ENCODE data around the gene SYN1.

SYN1 gene

DNA sequence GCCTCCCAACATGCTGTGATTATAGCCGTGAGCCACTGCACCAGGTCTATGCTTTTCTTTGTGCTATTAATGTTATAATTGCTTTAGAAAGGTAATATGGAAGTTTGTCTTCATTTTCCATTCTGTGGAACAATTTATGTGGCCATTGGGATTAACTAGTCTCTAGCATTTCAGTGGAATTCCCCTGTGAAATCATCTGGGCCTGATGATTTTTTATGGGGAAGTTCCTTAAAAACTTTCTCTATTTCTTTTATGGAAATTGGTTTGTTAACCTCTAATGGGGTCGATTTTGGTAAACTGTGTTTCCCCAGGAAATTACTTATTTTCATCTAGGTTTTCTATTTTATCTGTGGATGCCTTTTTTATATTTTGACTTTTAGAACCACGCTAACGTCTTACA is 26.1 kb downstream of the SYN1 start:
- DNase-seq: no peak

DNA sequence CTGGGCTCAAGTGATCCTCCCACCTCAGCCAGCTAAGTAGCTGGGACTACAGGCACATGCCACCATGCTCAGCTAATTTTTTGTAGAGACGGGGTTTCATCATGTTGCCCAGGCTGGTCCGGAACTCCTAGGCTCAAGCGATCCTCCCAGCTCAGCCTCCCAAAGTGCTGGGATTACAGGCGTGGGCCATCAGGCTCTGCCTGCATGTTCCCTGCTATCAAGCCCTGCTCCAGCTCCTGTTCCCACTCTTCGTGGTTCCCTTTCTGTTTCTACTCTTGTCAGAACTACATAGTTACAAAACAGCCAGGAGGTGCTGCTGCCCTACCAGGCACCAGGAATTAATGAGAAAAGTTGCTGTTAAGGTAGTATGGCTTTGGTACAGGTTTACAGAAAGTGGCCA is 28.7 kb downstream of the SYN1 start:
- no peak for DNase-seq

DNA sequence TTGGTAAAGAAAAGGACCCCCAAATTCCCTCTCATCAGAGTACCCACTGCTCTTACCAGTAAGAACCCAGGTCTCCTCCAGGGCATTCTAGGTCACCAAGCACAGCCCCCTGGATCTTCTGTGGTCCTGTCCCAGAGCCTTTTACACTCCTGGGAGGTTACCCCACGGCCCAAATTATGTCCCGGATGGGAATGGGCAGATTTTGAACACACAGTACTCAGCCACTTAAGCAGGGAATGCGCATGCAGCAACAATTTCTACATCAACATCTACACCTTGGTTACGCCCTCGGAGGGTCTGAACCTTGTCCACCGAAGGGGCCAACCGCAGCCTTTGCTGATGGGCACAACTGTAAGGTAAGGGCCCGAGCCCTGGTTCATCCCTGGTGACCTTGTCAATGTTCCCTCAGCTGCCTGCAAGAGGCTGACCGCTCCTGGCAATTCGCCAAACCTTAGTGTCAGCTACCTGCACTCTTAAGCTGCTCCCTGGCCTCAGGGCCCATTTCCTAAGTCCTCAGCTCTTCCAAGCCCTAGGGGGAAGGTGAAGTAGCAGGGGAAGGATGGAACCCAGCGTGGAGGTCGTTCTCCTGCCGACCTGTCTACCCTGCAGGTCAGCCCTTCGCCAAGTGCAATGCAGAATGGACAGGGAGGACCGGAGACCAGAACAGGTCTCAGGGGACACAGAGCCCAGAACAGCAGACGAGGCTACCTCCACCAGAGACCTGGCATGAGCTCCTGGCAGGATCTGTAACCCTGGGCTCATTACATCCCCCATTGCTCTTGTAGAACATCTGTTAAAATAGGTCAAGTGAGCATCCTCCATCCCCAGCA is 31.5 kb downstream of the SYN1 start:
- no peak for DNase-seq

DNA sequence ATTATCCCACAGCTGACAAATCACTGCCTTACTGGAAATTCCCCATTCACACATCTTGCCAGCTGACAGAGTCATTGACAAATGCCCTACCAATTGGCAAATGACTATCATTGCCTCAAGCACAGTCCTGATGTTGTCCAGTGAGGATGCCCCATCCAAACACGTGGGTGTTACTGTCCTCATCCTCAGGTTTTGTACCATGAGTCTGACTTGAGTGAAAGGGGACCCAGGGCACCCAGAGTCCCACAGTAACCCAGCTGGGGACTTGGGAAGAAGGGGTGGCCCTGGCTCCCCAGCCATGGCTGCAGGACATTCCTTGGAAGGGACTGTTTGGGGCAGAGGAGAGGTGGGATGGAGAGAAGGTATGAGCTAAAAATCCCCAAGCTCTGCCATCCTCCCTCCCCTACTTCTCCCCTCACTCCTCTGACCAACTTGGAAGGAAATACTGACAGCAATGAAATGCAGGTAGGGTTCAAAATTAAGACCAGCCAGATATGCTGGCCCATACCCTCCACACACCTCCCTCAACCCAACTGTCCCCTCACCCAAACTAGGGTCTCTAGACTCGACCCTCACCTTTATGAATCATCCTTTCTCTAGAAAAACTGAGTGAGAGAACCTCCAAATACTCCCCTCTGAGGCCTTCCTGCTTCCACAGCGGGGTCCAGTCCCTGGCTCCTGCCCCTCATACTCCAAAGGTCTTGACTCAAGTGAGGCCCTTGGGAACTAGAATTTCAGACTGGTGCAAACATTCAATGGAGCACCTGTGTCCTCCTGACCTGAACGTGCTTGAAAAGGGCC is 32.4 kb downstream of the SYN1 start:
- no peak for DNase-seq

DNA sequence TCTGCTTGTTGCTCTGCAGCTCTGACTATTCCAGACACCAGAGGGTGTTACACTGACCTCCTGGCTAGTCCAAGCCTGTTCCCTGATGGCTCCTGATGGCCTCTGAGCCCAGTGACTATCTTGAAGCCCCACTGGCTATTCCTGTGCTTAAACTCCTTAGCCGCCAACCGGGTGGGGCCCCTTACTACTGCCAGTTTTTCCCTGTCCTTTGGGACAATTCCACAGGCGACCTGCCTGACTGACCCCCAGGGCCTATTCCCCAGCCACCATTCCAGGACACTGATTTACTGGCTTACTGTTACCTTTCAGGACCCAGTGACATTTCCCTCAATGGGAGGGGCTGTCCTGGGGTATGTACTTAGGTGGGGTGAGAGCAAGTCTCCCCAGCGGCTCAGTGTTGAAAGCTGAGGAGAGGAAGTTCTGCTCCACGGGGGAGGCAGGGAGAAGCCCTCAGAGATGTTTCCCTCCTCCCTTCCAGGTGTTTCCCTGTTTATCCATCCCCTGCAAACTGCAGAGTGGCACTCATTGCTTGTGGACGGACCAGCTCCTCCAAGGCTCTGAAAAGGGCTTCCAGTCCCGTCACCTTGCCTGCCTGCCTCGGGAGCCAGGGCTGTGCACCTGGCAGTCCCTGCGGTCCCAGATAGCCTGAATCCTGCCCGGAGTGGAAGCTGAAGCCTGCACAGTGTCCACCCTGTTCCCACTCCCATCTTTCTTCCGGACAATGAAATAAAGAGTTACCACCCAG is 33.4 kb downstream of the SYN1 start:
- no peak for DNase-seq

DNA sequence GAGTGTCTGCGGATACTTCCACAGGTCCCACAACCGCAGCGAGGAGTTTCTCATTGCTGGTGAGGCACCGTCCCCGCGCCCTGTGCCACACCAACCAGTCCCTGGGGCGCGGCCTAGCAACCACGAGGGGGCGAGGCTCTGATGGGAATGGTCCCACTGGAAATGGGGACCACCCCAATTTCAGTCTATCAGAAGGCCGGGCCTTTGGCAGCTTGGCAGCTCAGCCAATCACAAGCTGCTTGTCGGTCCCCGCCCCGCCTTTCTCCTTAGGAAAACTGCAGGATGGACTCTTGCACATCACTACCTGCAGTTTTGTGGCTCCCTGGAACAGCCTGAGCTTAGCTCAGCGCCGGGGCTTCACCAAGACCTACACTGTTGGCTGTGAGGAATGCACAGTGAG is 34.4 kb downstream of the SYN1 start:
- DNase-seq: no peak

DNA sequence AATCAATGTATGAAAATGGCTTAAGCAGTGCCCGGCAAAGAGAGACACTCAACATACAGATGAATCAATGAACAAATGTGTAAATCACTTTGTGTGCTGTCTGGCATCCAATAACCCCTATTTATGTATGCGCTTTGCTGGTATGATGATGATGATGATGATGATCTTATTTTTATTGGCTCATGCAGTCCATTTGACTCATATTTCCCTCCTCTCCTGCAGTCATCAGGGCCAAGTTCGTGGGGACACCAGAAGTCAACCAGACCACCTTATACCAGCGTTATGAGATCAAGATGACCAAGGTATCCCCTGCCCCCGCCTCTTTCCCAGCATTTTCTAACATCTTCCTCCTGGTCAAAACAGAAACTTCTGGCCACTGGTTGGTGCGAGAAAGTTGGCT is 34.9 kb downstream of the SYN1 start:
- DNase-seq: no peak

DNA sequence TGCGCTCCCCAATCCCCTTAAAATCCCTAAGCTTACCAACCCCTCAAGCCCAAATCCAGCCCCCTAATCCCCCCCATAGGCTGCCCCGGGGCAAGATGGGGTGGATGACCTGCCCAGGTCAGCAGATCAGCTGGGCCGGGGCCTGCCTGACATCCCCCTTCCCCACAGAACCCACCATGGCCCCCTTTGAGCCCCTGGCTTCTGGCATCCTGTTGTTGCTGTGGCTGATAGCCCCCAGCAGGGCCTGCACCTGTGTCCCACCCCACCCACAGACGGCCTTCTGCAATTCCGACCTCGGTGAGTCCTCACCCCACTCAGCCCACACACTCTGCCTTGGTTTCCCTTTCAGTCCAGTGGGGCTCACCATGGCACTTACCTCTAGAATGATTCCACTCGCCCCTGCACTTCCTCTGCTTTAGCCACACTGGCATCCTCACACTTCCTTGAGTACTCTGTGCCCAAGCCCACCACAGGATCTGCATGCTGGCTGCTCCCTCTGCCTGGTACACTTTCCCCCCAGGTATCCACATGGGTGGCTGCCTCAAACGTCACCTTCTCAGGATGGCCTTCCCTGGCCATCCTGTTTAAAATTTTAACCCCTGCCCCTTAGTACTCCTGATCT is 36.3 kb downstream of the SYN1 start:
- no peak for DNase-seq

DNA sequence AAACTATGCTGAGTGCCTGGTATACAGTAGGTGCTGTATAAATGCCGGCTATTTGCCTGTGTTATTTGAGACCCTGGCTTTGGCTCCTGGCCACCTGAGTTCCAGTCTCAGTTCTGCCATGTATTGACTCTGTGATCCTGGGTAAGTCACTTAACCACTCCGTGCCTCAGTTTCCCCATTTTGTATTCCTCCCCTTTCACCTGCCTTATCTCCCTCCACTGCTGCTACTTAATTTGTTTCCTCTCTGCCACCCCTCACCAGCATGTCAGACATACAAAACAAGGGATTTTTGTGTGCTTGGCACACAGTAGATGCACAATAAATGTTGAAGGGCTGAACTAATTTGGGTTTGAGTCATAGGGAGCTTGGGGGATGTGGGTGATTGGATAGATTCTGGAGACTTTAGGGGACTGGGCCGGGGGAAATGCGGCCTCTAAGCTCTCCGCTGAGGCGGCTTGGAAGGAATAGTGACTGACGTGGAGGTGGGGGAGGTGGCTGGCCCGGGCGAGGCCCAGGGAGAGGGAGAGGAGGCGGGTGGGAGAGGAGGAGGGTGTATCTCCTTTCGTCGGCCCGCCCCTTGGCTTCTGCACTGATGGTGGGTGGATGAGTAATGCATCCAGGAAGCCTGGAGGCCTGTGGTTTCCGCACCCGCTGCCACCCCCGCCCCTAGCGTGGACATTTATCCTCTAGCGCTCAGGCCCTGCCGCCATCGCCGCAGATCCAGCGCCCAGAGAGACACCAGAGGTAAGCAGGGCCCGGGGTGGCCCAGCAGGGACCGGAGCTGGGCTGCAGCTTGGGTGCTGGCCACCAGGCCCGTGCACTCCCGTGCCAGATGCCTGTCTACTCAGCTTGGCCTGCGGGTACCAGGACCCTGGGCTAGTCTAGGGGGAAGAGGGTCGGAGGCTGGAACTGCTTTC is 37.7 kb downstream of the SYN1 start, which contains the start of gene TIMP1:
Gene TIMP1, plus strand, starts transcription at position 706 of the 917 bp plus-strand sequence. CDS start 980 bp downstream, outside the sequence.
- no peak for DNase-seq

DNA sequence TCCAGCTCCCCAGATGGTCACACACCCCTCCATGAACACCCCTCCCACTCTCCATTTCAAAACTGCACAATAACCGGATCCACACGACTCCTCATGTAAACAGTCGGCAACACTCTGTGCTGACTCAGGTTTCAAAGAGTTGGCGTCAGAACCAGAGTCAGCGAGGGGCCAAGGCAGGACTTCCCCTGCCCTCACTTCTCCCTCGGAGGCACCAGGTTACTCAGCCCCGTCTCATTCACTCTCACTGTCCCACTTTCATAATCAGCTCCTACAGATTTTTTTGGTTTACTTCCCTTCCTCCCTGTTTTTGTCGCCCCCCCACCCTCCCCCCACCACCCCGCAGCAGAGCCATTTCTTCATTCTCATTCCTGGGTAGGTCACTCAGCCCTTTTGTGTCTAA is 40.1 kb downstream of the SYN1 start:
- no peak for DNase-seq

DNA sequence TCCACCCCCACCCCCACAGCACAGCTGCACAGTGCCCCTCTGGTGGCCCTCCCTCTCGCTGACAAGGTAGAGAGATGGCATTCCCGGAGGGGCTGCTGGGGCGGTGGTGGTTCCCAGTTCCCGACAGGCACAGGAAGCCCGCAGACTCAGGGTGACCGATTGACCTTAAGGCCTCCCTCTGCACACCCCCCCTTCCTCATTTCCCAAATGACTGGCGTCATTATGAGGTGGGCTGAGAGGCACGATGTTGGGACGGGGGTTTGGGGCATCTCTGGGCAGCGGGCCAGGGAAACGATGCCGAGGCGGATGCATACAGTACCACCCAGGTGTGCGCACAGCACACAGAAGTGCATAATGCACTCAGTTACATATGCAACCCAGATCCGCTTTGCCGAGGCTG is 41.0 kb downstream of the SYN1 start:
- no peak for DNase-seq

DNA sequence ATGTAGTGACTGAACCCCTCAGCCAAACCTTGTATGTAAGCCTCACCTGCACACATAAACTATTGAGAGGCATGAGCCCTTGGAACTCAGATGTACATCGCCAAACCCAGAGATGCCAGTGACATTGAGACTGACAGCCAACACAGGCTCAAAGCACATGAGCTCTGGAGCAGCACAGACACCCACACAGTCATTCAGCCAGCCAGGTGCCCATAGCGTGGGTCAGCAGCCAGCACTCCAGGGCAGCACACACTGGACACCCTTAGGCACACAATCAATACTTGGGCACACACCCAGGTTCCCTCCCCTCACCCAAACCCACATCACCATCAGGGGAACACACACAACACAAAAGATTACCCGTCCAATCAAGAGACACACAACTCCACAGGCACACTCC is 41.8 kb downstream of the SYN1 start:
- no peak for DNase-seq

DNA sequence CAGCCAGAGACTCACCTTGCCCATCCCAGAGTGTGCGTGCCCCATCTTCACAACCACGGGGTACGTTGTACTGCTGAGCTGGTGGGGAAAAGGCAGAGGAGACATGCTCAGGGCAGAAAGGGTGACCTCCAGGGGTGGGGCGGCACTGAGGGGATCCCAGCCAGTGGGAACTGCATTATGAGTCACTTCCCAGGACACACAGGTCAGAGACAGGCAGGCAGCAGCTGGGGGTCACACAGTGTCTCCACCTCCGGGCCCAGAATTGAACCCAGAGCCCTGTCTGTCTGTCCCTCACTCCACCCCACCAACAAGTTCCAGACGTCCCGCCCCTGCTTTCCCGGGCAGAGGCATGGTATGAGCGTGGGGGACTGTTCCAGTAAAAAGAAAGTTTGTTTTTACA is 42.2 kb downstream of the SYN1 start:
- DNase-seq: no peak

DNA sequence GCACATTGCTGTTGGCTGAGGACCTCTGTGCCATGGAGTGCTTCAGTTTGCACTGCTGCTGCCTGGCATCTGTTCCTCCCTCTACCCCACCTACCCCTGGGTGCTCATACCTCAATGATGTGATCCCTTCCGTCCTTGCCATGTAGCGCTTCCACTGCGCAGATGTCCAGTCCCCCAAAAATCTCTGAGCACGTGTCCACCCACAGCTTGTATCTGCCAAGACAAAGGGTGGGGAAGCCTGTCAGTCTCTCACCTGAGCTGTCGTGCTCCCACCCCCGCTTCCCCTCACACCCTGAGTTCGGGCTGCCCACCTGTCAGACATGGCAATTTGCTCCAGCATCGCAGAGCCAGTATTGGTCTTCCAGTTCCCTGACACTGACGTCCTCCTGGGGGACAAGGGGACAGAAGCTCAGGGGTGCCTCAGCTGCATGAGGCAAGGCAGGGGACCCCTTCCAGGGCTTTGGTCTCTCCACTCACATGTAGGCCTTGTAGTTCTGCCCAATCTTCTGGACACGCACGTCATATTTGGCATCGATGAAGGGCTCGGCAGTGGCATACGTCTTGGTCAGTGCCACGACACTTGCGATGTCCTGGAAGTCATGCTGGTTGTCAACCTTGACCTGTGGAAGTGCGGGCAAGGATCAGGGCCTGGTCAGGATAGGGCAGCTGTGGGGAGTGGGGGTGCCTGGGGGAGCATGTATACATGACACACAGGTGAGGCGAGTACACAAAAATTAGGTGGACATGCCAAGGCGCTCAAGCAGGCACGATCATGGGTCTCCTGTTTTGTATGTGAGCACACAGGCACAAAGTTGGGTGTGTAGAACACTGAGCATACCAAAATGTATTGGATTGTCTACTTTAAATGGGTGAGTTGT is 43.4 kb downstream of the SYN1 start:
- DNase-seq: no peak

DNA sequence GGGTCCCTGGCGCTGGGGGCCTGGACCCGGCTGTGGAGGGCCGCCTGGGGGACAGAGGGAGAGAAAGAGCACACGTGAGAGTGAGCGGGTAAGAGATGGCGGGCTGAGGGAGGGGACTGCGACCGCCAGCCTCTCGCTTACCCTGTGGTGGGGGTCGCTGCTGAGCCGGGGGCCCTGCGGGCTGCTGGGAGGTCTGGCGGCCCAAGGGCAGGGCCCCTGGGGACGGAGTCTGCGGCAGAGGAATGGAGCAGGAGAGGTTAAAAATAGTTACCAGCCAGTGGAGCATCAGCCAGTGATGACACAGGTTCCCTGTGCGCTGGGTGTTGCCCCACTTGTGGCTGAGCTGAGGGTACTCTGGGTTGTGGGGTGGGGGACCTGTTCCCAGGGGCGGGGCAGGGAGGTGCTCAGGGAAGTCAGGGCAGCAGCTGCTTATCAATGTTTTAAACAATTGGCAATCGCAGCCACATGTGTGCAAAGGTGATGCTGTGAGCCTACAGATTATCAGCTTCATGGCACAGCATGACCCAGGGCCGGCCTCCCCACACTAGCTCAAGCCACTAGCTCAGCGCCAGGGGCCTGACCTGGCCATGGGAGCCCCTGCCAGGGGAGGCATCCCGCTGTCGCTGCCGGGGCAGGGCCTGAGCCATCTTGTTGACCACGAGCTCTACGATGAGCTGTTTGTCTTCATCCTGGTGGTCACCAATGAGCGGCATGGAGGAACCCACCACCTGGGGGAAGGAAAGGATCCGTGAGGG is 44.9 kb downstream of the SYN1 start:
- no peak for DNase-seq

DNA sequence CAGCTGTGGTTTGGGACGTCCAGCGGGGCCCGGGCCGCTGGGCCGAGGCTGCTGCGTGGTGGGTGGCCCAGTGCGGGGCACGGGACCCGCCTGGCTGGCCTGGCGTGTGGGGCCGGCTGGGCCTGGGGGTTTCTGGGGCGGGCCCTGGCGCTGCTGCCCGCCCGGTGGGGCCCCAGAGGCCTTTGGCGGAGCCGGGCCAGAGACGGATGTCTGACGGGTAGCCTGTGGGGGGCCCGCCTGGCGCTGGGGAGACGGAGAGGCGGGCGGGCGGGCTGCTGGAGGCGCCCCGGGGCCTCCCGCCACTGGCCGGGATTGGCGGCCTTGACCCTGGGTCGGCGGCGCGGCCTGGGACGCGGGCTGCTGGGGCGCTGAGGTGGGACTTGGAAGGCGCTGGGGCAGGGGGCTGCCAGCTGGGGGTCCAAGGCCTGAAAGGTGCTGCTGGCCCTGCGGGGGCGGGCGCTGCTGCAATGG is 45.5 kb downstream of the SYN1 start:
- no peak for DNase-seq

DNA sequence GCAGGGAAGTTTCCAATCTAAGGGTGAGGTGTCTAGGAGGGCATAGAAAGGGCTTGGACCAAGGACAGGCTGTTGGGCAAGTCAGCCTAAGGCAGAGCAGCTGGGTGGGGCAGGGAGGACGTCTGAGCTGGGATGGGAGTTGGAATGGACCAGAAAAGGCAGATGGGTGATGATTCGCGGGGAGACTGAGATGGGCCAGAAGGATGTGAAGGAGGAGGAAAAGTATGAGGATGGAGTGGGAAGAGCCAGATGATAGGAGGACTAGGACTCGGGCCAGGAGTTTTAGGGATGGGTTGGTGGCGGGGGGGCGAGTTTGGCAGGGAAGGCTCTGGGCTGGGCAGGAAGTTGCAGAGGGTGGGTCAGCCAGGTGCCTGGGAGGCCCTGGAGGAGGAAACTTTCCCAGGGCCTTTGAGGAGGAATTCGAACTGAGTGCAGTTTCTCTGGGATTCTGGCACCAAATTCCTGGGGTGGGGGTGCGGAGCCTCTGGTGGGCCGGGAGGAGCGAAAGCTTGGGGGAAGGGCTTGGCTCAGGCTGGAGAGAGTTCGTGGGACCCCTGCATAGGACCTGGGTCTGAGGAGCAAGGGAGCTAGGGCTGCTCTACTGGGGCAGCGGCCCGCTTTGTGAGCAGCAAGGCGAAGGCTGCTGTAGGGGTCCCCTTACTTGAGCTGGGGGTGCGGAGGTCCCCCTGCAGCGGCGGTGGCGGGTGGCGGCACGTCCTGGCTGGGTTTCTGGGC is 46.1 kb downstream of the SYN1 start:
- no peak for DNase-seq

DNA sequence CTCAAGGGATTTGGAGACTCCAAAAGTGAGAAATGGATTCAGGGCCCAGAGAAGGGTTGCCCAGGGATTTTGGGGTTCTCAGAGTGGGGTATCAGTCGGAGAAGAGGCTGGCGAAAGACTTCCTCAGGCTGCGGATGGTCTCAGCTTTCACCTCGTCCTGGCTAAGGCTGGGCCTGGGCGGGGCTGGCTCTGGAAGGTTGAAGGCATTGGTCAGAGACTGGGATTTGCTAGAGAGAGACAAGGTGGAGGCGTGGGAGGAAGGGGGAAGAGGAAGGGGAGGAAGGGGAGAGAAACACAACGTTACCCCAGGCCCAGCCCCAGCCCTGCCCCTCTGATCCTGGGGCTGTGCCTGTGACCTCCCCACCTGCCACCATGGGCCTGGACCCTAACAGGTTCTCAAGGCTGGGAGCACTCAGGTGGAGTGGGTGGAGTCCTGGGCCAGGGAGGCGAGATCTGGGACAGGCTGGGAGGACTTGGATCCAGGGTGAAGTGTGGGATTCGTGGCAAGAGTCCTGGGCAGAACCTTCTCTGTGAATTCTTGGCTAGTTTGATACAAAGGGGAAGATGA is 46.8 kb downstream of the SYN1 start:
- DNase-seq: no peak

DNA sequence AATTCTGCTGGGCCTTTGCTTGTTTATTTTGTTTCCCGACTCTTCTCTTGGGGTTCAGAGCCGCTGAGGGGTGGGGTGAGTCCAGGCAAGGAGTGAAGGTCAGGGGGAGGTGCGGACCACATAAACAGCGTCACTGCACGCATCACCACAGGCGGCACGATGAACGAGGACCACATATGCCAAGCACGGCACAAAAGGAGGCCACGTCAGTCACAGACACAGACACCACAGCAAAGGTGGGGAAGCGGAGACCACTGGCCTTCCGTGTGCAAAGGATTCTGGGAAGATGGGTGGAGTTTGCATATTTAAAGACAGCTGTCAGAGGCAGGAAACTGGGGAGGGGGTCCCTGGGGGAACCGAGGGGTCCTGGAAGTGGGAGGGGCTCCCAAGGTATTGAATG is 47.8 kb downstream of the SYN1 start:
- DNase-seq: no peak

Data from NCI-H1417 (cell line).